DOHH2 (cell line): ENCODE data around the gene POLA1.

Experiments
- H3F3A ChIP-seq: fragments of 200-600 bp; sonication (generic), shearing (Covaris generic); 2 replicates; pipeline ENCODE4 v1.6.0; 2016; ENCODE audit warnings: antibody characterized with exemption, mild to moderate bottlenecking; ENCODE audit not compliant: control insufficient read depth, insufficient read depth
- H3K27ac ChIP-seq: fragments of 200-600 bp; sonication (generic); 2 replicates; pipeline ENCODE4 v1.5.1; 2014; ENCODE audit warnings: low read depth, mild to moderate bottlenecking, low read length, moderate library complexity
- H3K27me3 ChIP-seq: fragments of 200-600 bp; sonication (generic); 2 replicates; pipeline ENCODE4 v1.6.1; 2014; ENCODE audit warnings: mild to moderate bottlenecking, low read length, mixed read lengths; ENCODE audit not compliant: control insufficient read depth
- H3K36me3 ChIP-seq: fragments of 200-600 bp; sonication (generic); 2 replicates; pipeline ENCODE4 v1.6.1; 2014; ENCODE audit warnings: mild to moderate bottlenecking, low read length, moderate library complexity, mixed read lengths; ENCODE audit not compliant: control insufficient read depth
- H3K4me1 ChIP-seq: fragments of 200-600 bp; sonication (generic); 2 replicates; pipeline ENCODE4 v1.6.1; 2014; ENCODE audit warnings: mild to moderate bottlenecking, low read length, mixed read lengths; ENCODE audit not compliant: control insufficient read depth
- H3K4me2 ChIP-seq: fragments of 200-600 bp; sonication (generic); 2 replicates; pipeline ENCODE4 v1.6.0; 2014; ENCODE audit warnings: mild to moderate bottlenecking, low read length, moderate library complexity
- H3K4me3 ChIP-seq: fragments of 200-600 bp; sonication (generic); 2 replicates; pipeline ENCODE4 v1.5.1; 2014; ENCODE audit warnings: mild to moderate bottlenecking, low read length, mixed read lengths
- H3K79me2 ChIP-seq: fragments of 200-600 bp; sonication (generic); 2 replicates; pipeline ENCODE4 v1.6.1; 2014; ENCODE audit warnings: mild to moderate bottlenecking, low read length, mixed read lengths; ENCODE audit not compliant: control insufficient read depth
- H3K9me2 ChIP-seq: fragments of 200-600 bp; sonication (generic); replicated peaks from 2 replicates; pipeline ENCODE4 v1.6.1; 2014; ENCODE audit warnings: mild to moderate bottlenecking, low read length, mixed read lengths; ENCODE audit not compliant: control insufficient read depth
- H3K9me3 ChIP-seq: fragments of 200-600 bp; sonication (generic); 2 replicates; pipeline ENCODE4 v1.6.1; 2014; ENCODE audit warnings: antibody characterized with exemption, low read length, mixed read lengths; ENCODE audit not compliant: control insufficient read depth, insufficient read depth
- H4K20me1 ChIP-seq: fragments of 200-600 bp; sonication (generic); 2 replicates; pipeline ENCODE4 v1.6.0; 2014; ENCODE audit warnings: low read depth, mild to moderate bottlenecking, antibody characterized with exemption, low read length, moderate library complexity; ENCODE audit not compliant: control insufficient read depth, insufficient read depth
- CTCF ChIP-seq: fragments of 200-600 bp; sonication (generic); IDR thresholded peaks from one replicate; pipeline ENCODE4 v1.5.1; 2014; ENCODE audit warnings: antibody characterized with exemption, mild to moderate bottlenecking, low read depth, low read length; ENCODE audit not compliant: poor library complexity, severe bottlenecking
- EZH2phosphoT487 ChIP-seq: fragments of 200-600 bp; sonication (generic); IDR thresholded peaks from 2 replicates; pipeline ENCODE4 v1.6.1; 2017; ENCODE audit warnings: borderline replicate concordance, mild to moderate bottlenecking, antibody characterized with exemption, low read length, moderate library complexity, mixed read lengths

Gene POLA1

DNA sequence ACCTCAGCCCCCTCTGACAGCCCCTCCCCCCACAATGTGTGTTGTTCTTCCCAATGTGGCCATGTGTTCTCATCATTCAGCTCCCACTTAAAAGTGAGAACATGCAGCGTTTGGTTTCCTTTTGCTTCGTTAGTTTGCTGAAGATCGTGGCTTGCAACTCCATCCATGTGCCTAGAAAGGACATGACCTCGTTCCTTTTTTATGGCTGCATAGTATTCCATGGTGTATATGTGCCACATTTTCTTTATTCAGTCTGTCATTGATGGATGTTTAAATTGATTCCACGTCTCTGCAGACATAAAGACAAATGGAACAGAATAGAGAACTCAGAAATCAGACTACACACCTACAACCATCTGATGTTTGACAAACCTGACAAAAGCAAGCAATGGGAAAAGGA, 276.1 kb downstream of the POLA1 start:
- H3K9me2 ChIP-seq, result no peaks in the 10 kb centered on the region
- no peaks in the 10 kb centered on the region for H3F3A ChIP-seq
- no peaks in the 10 kb centered on the region for H3K36me3 ChIP-seq
- no peaks in the 10 kb centered on the region for H4K20me1 ChIP-seq
- no peaks in the 10 kb centered on the region for H3K79me2 ChIP-seq
- no peaks in the 10 kb centered on the region for H3K27me3 ChIP-seq
- no peaks in the 10 kb centered on the region for H3K9me3 ChIP-seq
- H3K4me1 ChIP-seq, result no peaks in the 10 kb centered on the region
- H3K4me2 ChIP-seq, result no peak overlapping the region
- H3K4me3 ChIP-seq, result no peak overlapping the region
- TF ChIP-seq EZH2phosphoT487, result no peak
- TF ChIP-seq CTCF, result no peak
- H3K27ac ChIP-seq, result no peak overlapping the region

- H3K9me3 ChIP-seq, result no peaks in the 10 kb centered on the region
- H3K4me1 ChIP-seq, result no peaks in the 10 kb centered on the region
- TF ChIP-seq EZH2phosphoT487 (no peak), CTCF (no peak)
- H4K20me1 ChIP-seq, result no peaks in the 10 kb centered on the region
- H3K79me2 ChIP-seq, result no peaks in the 10 kb centered on the region
- peaks cover 3% of the 10 kb centered on the region; the same call in 1 of the 2 replicates for H3K36me3 ChIP-seq
- H3K4me3 ChIP-seq, result no peak overlapping the region
- H3K27me3 ChIP-seq, result no peaks in the 10 kb centered on the region
- no peak overlapping the region for H3K4me2 ChIP-seq
- H3K27ac ChIP-seq, result no peak overlapping the region
- no peaks in the 10 kb centered on the region for H3F3A ChIP-seq
- no peaks in the 10 kb centered on the region for H3K9me2 ChIP-seq
These were observed 285.4 kb downstream of the POLA1 start for GRCh38 chrX:24979081-24979480.

DNA sequence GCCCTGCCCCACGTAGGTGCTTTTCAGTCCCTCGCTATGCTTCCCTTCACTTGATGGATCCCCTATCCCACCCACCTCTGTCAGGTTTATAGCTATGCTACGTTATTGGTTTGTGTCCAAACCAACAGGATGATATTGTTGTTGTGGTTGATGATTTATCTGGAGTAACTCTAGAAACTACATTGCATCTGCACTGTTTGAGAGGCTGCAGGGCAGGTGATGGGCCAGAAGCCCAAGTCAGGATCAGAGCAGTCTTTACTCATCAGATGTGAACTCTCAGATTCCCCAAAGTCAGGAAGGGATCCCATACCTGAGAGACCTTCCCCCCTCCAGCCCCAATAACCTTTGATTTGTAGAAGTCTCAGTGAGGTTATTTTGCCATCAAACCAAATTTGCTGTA, 287.3 kb downstream of the POLA1 start:
- Histone ChIP-seq H3K4me3 (no peak overlapping the region), H3F3A (no peaks in the 10 kb centered on the region), H3K36me3 (peaks cover 3% of the 10 kb centered on the region; the same call in 1 of the 2 replicates), H3K4me2 (no peak overlapping the region), H3K9me3 (no peaks in the 10 kb centered on the region), H3K27ac (no peak overlapping the region), H3K79me2 (no peaks in the 10 kb centered on the region), H3K4me1 (no peaks in the 10 kb centered on the region), H3K9me2 (no peaks in the 10 kb centered on the region), H4K20me1 (no peaks in the 10 kb centered on the region), H3K27me3 (no peaks in the 10 kb centered on the region)
- TF ChIP-seq CTCF, result no peak
- no peak for TF ChIP-seq EZH2phosphoT487
